HG03097 (cell line): Measurements from ENCODE around the gene SYP.
A peak's percentile ranks its signal among the peaks of the same experiment; 100 is the strongest.

Experiments used
- ATAC-seq: cut with Tn5 transposase; IDR thresholded peaks from one replicate; pipeline ENCODE4 v1.9.1; 2021; ENCODE audit not compliant: unreplicated experiment, low FRiP score

SYP gene

DNA sequence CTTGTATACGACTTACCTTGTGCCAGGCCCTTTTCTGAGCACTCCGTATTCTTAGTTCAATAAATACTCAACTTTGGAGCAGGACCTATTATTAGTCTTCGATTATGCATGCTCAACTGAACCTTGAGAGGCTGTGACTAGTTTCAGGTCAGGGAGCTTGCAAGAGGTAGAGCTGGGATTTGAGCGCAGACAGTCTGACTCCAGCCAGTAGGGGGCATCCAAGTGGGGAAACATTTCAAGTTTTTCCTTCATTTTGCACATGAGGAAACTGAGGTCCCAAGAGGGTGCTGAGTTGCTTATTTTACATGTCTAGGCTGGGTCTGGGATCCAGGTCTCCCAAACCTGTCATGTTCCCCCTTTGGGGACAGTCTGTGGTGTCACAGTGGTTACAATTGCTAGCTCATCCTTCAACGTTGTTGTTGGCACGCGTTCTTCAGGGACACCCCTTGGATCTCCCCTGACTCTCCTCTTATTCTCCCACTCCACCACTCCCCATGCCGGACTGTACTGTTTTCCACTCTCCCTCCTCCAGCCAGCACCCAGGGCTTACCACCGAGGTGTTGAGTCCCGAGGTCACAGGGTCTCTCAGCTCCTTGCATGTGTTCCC, 7.2 kb downstream of the SYP start:
- ATAC-seq, result no peak

GRCh38 chrX:49191574-49192011, 8.4 kb downstream of the SYP start:
- peak; percentile 4 for ATAC-seq

DNA sequence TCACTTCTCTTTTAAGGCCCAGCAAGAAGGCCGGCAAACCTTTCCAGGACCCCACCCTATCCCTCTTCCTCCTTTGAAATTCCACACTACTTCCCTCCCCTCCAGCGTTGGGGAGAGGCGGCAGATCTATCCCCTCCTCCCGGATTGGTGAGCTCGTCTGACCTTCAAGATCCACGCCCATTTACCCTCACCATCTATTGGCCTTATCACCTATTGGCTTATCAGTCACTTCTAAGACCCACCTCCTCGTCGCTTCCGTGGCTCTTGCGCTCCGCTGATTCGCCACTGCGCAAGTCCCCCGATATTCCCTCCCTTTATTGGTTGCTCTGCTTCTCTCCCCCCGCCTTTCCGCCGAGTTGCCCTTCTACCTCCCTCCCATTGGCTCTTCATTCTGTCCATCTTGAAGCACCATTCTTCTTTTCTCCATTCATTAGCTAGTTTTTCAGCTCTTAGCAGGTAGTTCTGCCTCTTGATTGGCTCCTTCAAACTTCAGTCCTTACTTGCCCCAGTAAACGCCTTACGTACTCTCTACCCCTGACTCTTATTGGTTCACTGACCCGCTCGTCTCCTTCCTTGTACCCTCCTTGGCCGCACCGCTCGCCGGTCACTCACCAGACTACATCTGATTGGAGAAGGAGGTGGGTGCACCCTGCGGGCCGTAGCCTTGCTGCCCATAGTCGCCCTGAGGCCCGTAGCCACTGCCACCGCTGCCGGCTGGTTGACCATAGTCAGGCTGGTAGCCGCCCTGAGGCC, 9.0 kb downstream of the SYP start:
- ATAC-seq, result peak; percentile 89

- ATAC-seq, result no peak
Measured at GRCh38 chrX:49189606-49190005, 10.4 kb downstream of the SYP start.

- no peak for ATAC-seq
Measured at GRCh38 chrX:49188468-49189076, 11.4 kb downstream of the SYP start.

DNA sequence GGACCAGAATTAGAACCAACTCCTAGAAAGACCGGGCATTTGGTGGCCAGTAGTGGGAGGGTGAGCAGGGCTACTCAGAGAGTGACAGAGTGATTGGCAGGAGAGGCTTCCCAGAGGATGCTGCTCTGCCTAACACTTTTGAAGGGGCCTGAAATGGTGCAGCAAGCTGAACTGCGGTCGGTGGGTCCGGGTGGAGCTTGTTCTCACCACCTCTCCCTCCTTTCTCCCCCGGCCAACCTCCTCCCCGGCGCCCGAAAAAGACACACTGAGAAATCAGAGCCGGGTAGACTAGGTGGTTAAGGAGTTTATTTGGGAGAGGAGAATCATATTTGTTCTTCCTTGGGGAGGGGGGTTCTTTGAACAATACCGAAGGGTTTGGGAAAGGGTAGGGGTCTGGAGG, 12.5 kb downstream of the SYP start:
- ATAC-seq, result no peak

- ATAC-seq, result no peak
Measured at GRCh38 chrX:49187028-49187394, 13.0 kb downstream of the SYP start.

DNA sequence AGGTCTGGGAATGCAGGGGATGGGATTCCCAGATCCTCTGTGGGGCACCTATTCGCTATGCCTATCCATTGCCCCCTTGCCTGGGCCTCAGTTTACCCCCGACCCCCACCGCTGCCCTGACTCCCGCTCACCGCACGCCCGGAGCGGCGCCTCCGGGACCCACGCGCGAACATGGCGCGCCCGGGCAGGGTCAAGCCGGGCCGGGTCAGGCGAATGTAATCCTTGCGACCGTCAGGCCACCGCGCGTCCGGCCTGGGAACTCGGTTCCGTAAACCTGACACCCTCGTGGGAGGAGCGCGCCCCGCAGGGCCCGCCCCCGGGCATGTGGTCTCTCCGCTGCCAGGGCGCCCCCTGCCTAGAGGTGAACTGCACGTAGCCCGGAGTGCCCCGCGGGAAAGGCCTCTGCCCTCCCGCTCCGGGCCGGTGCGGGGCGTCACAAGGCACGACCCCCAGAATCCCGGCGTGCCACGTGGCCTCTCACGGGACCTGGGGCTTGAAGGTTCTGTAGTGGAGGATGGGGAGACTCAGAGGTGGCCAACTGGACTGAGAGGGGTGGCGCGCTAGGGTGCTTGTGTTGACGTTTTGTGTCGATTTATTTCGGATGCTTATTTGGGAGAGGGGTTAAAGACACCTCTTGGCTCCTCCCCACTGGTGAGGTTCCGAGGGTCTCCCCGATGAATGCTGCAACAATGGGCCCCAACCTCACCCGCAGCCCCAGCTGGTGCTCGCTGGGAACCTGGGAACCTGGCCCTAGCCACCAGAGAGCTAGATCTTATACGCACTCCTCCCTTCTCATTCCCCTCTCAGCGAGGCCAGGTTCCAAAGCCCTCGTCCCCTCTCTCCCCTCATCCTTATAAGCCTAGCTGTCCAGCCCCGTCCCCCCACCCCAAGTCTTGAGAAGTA, 13.6 kb downstream of the SYP start, which contains the start of gene PRICKLE3:
Gene PRICKLE3 (minus strand): TSS at position 249 of the 903 bp plus-strand sequence. CDS start 76 bp downstream, at position 173.
- no peak for ATAC-seq

DNA sequence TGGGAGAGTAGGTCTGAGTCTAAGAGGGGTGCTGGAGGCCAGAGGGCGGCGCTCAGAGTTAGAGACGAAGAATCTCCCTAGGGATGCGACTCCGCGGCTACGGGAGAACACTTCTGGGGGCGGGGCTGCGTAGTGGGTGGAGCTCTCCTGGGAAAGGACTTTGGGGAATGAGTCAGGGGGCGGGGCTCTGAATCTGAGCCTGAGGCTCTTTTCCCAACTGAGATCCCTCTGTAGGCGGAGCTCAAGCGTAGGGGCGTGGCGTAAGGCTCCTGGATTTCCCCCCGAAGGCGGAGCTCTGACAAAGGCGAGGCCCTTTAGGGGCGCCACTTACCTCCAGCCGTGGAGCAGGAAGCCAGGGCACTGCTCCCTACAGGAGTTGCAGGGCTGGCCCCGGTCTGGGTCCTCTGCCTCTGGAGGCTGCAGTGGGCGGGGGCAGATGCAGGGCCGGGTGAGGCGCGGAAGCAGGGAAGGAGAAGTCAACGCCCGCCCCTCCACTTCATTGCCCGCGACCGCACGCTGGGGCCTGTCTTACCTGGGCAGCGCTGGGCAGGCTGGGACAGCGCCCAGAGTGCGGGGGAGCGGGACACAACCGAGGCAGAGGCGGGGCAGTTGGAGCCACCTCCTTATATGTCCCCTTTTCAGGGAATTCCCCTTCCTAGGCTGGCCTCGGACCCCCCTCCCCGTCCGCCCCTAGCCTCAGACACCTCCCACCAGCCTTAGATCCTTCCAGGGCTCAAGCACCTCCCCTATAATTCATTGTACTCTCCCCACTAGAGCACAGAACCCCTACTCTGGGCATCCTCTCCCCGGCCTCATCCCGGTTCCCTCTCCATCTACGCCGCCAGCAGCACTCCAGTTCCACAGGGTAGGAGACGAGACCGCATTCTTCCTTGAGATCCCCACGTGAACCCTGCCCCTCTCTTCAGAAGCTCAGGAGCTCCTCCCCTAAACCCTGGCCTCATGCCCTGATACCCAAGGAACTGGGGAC, 15.4 kb downstream of the SYP start:
- no peak for ATAC-seq

GRCh38 chrX:49183701-49184281, 16.2 kb downstream of the SYP start:
- no peak for ATAC-seq

DNA sequence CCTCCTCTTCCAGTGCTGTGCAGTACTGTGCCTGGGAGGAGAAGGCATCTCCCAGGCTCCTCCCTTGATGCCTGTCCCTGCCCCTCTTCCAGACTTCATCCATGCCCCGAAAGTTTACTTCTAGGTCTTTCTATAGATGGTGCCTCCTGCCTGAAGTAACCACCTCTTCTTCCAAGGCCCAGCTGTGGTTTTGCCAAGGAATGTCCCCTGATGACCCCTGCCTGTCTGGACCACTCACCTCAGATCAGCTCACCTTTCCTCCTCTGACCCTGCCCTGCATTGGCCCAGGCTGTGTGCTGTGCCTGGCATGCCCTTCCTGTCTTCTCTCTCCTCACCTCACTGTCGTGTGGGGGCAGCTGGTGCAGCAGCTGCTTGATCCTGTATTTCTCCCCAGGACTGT, 20.6 kb downstream of the SYP start:
- no peak for ATAC-seq

- ATAC-seq, result no peak
Measured at GRCh38 chrX:49178537-49178936, 21.5 kb downstream of the SYP start.

- ATAC-seq, result no peak
Measured at GRCh38 chrX:49177873-49178480, 22.0 kb downstream of the SYP start.

DNA sequence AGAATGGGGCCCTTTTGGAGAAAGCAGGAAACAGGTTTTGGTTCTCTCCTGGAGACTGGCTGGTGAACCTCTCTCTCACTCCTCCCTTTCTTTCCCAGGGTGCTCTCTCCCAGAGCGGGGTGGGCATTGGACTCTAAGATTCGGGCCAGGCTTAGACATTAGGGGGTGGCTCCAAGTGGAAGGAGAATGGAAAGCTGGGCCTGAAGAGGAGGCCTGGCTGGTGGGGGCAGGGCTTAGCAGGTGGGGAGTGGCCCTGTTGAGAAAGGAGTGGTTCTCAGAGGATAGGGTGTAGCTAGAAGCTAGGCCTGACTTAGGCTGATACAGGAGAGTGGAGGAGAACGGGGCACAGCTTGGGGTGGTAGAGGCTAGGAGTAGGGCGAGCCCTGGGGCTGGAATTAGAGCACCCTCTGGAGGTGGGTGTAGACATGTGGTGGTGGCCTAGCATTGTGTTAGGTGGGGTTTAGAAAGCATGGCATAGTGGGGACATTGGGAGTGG, 22.6 kb downstream of the SYP start:
- ATAC-seq, result no peak

DNA sequence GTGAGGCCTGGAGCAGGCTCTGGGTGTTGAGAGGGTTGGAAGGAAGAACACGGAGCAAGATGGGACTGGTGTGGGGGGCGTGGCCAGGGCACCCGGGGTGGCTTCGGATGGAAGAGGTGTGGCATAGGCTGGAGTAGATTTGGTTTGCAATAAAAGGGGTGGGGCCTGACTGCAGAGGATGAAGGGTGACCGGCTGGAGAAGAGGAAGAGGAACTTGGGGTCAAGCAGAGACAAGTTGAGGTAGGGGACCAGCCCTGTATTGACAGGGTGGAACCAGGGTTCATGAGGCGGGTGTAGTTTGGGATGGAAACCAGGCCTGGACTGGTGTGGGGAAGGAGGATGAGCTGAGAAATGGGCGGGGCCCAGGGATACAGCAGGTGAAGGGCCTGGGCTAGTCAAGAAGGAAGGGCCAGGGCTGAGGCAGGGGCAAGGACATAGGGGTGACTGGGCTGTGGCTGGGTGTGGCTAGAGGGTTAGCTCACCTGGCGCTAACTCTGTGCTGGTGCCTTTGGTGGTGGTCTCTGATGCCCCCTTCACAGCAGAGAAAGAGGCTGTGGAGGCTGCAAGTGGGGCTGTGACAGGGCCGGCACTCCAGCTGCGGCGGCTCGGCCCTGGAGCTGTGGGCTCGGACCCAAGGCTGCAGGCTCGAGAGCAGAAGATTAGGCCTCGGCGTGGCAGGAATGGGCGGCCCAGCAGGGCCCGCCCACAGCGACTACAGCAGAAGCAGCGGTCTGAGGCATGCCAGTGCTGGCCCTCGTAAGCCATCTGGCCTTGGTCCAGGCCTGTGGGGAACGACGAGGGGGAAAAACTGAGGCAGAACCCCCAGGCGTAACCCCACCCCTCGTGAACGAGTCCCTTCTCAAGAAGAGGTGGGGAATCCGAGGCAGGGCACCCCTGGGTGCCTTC, 23.3 kb downstream of the SYP start:
- no peak for ATAC-seq

DNA sequence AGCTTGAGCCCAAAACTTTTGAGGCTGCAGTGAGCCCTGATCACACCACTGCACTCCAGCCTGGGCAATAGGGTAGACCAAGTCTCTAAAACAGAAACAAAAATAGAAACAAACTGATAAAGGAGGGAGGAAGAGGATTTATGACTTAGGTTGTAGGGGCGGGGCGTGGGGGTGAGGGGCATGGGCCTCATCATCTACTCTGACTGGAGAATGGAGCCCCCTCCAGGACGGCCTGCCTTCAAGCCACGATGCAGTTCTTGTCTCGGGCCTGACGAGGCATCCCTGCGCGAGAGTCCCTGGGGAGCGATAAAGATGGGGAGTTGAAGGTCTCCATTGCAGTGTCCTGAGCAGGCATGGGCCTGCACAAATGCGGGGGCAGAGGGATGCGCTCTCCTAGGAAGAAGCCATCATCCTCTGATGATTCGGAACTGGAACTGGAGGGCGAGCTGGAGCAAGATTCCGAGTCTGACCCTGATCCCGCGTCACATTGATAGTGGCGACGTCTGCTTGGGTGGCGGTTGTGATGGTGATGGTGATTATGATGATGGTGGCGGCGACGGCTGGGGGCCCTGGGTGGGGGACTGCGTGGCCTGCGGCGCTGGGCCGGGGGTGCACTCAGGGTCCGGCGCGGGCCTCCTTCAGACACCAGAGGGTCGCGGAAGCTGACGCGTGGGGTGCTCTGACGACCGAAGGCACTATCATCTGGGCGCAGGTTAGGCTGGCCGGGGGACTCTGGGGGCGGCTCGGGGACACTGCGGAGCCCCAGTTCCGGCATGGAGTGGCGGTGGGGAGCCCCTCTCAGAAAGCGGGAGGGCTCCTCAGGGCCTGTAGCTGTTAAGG, 24.3 kb downstream of the SYP start:
- ATAC-seq, result no peak

DNA sequence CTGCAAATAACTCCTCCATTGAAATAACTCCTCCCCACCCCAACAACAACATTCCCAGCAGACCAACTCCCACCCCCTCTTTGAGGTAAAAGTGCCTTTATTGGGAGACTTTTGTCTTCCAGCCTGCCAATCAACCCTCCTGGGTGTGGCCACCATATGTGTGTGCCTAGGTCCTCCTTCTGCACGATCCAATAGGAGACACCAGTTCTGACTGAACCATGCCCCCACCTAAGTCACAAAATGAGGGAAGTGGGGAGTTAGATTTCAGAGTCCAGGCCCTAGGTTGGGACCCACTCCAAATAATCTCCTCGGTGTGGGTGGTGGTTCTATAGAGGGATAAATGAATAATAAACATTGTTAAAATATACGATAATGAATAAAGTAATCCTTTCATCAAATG, 25.3 kb downstream of the SYP start:
- no peak for ATAC-seq
